Endothelial cell (in vitro differentiated cells): ENCODE data around the gene MED12L. TPM values are rescaled to one million over a fixed set of nuclear protein-coding genes. Genes with fewer than 3 reads are reported as not detected.
"Not testable (repeated sequence)": the region's sequence is repeated elsewhere in the genome, so short reads cannot be mapped to it uniquely, and the experiment has no call there.

Experiments used
- DNase-seq: peaks from one replicate; pipeline ENCODE4 v3.0.0; 2021; ENCODE audit warnings: low spot score
- H3K27ac Mint-ChIP-seq: one replicate; pipeline ENCODE4 v1.8.0; 2021; ENCODE audit warnings: mixed read lengths, inconsistent platforms; ENCODE audit not compliant: unreplicated experiment
- H3K27me3 Mint-ChIP-seq: one replicate; pipeline ENCODE4 v1.8.0; 2021; ENCODE audit warnings: mild to moderate bottlenecking, moderate library complexity, mixed read lengths, inconsistent platforms; ENCODE audit not compliant: unreplicated experiment
- H3K36me3 Mint-ChIP-seq: one replicate; pipeline ENCODE4 v1.8.0; 2021; ENCODE audit warnings: mild to moderate bottlenecking, low read depth, mixed read lengths, inconsistent platforms; ENCODE audit not compliant: unreplicated experiment
- H3K4me1 Mint-ChIP-seq: one replicate; pipeline ENCODE4 v1.8.0; 2021; ENCODE audit warnings: mild to moderate bottlenecking, mixed read lengths, inconsistent platforms; ENCODE audit not compliant: unreplicated experiment
- H3K4me3 Mint-ChIP-seq: one replicate; pipeline ENCODE4 v1.8.0; 2021; ENCODE audit warnings: mild to moderate bottlenecking, mixed read lengths, inconsistent platforms; ENCODE audit not compliant: unreplicated experiment
- H3K9me3 Mint-ChIP-seq: one replicate; pipeline ENCODE4 v1.8.0; 2021; ENCODE audit warnings: mixed read lengths, inconsistent platforms; ENCODE audit not compliant: unreplicated experiment
- total RNA-seq: library from RNA; stranded (reverse); fragmentation: NEBNext Ultra II Directional; extraction: Animal tissue kit (Norgen Biotek cat#: 25700); gene quantifications from one replicate; pipeline ENCODE4 v1.2.1, GENCODE V29; 2021; ENCODE audit not compliant: unreplicated experiment
- TF ChIP-seq, protein P1 (sequence below): fragments of 200-600 bp; sonication (generic); IDR thresholded peaks from one replicate; pipeline ENCODE4 v1.5.0; 2021; ENCODE audit warnings: antibody characterized with exemption; ENCODE audit not compliant: unreplicated experiment

Gene MED12L
- total RNA-seq, 1 donor from 2014 or later, result 4.4 TPM

DNA sequence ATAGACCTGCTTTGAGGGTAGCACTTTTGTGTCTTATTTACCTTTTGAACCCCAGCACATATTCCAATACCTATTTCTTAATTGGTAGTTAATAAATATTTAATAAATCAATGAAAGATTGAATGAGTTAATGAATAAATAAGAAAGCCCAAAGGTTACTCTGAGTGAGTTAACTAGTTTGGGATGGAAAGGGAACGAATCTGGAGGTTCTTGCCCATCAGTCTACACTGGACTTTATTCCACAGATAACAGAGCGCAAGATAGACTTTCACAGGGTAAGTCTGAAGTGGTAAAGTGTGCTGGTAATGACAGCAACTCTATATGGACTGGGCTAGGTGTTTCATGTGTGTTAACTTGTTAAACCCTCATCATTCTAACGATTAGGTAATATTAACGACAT is 33.1 kb upstream of the MED12L start:
- H3K27ac Mint-ChIP-seq, result no peak overlapping the region
- TF ChIP-seq, protein P1, sequence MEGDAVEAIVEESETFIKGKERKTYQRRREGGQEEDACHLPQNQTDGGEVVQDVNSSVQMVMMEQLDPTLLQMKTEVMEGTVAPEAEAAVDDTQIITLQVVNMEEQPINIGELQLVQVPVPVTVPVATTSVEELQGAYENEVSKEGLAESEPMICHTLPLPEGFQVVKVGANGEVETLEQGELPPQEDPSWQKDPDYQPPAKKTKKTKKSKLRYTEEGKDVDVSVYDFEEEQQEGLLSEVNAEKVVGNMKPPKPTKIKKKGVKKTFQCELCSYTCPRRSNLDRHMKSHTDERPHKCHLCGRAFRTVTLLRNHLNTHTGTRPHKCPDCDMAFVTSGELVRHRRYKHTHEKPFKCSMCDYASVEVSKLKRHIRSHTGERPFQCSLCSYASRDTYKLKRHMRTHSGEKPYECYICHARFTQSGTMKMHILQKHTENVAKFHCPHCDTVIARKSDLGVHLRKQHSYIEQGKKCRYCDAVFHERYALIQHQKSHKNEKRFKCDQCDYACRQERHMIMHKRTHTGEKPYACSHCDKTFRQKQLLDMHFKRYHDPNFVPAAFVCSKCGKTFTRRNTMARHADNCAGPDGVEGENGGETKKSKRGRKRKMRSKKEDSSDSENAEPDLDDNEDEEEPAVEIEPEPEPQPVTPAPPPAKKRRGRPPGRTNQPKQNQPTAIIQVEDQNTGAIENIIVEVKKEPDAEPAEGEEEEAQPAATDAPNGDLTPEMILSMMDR, result no peak
- no peaks in the 10 kb centered on the region for H3K9me3 Mint-ChIP-seq
- peaks cover 3% of the 10 kb centered on the region for H3K27me3 Mint-ChIP-seq
- H3K4me1 Mint-ChIP-seq, result no peaks in the 10 kb centered on the region
- no peak for DNase-seq
- H3K36me3 Mint-ChIP-seq, result no peaks in the 10 kb centered on the region
- no peak overlapping the region for H3K4me3 Mint-ChIP-seq

DNA sequence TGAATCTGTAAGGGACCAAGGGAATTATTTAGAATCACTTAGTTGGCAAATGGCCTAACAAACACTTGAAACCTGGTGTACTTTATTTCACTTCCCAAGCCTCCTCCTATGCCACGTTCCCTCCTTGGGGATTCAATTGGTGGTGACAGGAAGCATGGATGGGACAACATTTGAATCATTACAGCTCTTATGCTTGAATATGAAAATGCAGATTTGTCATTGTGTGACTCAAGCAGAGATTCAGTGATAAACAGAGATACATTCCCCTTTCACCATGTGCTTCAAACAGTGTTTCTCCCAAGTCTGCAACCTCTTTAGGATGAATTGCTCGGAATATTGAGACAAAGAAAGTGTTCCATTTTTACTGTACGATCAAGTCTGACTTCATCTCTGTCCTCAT is 32.7 kb upstream of the MED12L start:
- TF ChIP-seq, protein P1, result no peak
- Mint-ChIP-seq H3K9me3 (no peaks in the 10 kb centered on the region), H3K27me3 (peaks cover 3% of the 10 kb centered on the region), H3K27ac (no peak overlapping the region), H3K4me3 (no peak overlapping the region), H3K36me3 (no peaks in the 10 kb centered on the region), H3K4me1 (no peaks in the 10 kb centered on the region)
- DNase-seq, result no peak

- no peak for DNase-seq
- Mint-ChIP-seq H3K9me3 (no peaks in the 10 kb centered on the region), H3K4me3 (no peak overlapping the region), H3K4me1 (no peaks in the 10 kb centered on the region), H3K27me3 (peaks cover 3% of the 10 kb centered on the region), H3K36me3 (no peaks in the 10 kb centered on the region), H3K27ac (no peak overlapping the region)
- TF ChIP-seq, protein P1, result no peak
Observed at GRCh38 chr3:151058740-151059139, 26.7 kb upstream of the MED12L start.

DNA sequence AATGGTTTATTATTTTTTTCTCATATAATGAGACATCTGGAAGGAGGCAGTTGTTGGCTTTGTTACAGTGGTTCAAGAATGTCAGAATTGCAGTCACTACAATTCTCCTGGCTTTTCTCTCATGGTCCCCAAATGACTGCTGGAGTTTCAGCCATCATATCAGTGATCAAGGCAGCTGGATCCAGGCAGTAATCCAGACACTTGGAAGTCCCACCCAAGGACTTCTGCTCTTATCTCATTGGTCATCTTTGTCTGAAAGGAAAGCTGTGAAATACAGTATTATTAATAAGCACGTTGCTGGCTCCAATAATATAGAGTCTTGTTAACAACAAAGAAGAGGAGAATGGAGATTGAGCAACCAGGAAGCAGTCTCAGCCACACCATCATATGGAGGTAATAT is 22.9 kb upstream of the MED12L start:
- H3K9me3 Mint-ChIP-seq, result no peaks in the 10 kb centered on the region
- H3K4me3 Mint-ChIP-seq, result no peak overlapping the region
- no peak for DNase-seq
- peaks cover 2% of the 10 kb centered on the region for H3K27me3 Mint-ChIP-seq
- no peaks in the 10 kb centered on the region for H3K36me3 Mint-ChIP-seq
- H3K4me1 Mint-ChIP-seq, result no peaks in the 10 kb centered on the region
- no peak overlapping the region for H3K27ac Mint-ChIP-seq
- TF ChIP-seq, protein P1, result no peak

GRCh38 chr3:151067158-151067557 is 18.3 kb upstream of the MED12L start:
- Mint-ChIP-seq H3K4me1 (no peaks in the 10 kb centered on the region), H3K4me3 (no peak overlapping the region), H3K27ac (no peak overlapping the region), H3K27me3 (peaks cover 5% of the 10 kb centered on the region), H3K36me3 (no peaks in the 10 kb centered on the region), H3K9me3 (no peaks in the 10 kb centered on the region)
- DNase-seq, result no peak
- TF ChIP-seq, protein P1, result no peak

- not testable (repeated sequence) for H3K4me3 Mint-ChIP-seq, H3K4me1 Mint-ChIP-seq, H3K27me3 Mint-ChIP-seq, H3K36me3 Mint-ChIP-seq, H3K9me3 Mint-ChIP-seq, DNase-seq, H3K27ac Mint-ChIP-seq
Observed at GRCh38 chr3:151072842-151073241, 12.6 kb upstream of the MED12L start.
